Tibial nerve (tissue), 4 donors: ENCODE results near the gene PTPRC.

ENCODE experiments used
- EP300 ChIP-seq, 2 donors: sonication (generic); formaldehyde crosslinking; IDR thresholded peaks; one replicate each; pipeline ENCODE4 v1.6.1; 2017; ENCODE audit warnings: antibody characterized with exemption in 2 of 2, mild to moderate bottlenecking in 1 of 2
- POLR2A ChIP-seq, 2 donors: fragments of 450-650 bp; IDR thresholded peaks; one replicate each; pipeline ENCODE4 v1.6.1; 2017; ENCODE audit warnings: antibody characterized with exemption in 2 of 2, mild to moderate bottlenecking in 2 of 2, moderate library complexity in 2 of 2
- TF ChIP-seq, protein P1 (sequence below), 5 experiments: fragments of 200-600 bp in 3 of 5; fragments of 450-650 bp in 2 of 5; sonication (generic) in 3 of 5; IDR thresholded peaks; one replicate each; pipeline ENCODE4 v1.5.1; 2016 to 2019; ENCODE audit warnings: antibody characterized with exemption in 5 of 5, mild to moderate bottlenecking in 3 of 5, moderate library complexity in 2 of 5

DNA sequence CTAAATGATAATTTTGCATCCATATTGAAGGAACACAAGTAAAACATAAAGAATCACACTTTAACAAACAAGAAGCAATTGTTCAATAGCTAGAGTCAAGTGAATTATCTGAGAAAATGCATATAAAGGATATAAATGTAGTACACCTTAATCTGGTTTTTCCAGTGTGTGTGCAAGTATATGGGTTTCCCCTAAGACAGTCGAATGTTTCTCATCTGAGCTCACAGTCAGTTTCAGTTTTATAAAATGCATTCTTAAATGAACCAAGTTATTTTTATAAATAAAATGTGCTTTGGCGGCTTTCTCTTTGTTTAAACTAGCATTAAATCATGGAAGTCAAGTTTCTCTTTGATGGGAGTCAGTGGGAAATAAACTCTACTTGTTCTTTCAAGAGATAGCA lies 125.9 kb downstream of the PTPRC start:
- TF ChIP-seq, protein P1, sequence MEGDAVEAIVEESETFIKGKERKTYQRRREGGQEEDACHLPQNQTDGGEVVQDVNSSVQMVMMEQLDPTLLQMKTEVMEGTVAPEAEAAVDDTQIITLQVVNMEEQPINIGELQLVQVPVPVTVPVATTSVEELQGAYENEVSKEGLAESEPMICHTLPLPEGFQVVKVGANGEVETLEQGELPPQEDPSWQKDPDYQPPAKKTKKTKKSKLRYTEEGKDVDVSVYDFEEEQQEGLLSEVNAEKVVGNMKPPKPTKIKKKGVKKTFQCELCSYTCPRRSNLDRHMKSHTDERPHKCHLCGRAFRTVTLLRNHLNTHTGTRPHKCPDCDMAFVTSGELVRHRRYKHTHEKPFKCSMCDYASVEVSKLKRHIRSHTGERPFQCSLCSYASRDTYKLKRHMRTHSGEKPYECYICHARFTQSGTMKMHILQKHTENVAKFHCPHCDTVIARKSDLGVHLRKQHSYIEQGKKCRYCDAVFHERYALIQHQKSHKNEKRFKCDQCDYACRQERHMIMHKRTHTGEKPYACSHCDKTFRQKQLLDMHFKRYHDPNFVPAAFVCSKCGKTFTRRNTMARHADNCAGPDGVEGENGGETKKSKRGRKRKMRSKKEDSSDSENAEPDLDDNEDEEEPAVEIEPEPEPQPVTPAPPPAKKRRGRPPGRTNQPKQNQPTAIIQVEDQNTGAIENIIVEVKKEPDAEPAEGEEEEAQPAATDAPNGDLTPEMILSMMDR (IDR thresholded peaks at IDR 0.05), result no peak
- no peak for TF ChIP-seq POLR2A (IDR thresholded peaks at IDR 0.05)
- TF ChIP-seq EP300 (IDR thresholded peaks at IDR 0.05), result no peak
